Brain pericyte (primary cell): ENCODE results near the gene COPG1.

Experiments used
- DNase-seq: peaks from one replicate; pipeline ENCODE4 v3.0.0-alpha.2; 2012; ENCODE audit warnings: low read depth, low spot score

COPG1 gene

GRCh38 chr3:129280183-129280582, 30.8 kb downstream of the COPG1 start:
- DNase-seq: no peak

DNA sequence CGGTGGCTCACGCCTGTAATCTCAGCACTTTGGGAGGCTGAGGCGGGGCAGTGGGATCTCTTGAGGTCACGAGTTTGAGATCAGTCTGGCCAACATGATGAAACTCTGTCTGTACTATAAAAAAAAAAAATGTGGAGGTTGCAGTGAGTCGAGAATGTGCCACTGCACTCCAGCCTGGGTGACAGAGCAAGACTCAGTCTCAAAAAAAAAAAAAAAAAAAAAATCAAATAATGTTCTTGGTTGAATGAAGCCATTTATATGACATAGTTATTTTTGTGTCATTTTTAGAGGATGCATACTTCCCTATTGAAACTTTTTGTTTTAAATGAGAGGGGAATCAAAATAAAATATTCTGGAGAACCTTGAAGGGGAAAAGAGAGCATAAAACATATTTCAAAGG, 32.3 kb downstream of the COPG1 start:
- DNase-seq: no peak

DNA sequence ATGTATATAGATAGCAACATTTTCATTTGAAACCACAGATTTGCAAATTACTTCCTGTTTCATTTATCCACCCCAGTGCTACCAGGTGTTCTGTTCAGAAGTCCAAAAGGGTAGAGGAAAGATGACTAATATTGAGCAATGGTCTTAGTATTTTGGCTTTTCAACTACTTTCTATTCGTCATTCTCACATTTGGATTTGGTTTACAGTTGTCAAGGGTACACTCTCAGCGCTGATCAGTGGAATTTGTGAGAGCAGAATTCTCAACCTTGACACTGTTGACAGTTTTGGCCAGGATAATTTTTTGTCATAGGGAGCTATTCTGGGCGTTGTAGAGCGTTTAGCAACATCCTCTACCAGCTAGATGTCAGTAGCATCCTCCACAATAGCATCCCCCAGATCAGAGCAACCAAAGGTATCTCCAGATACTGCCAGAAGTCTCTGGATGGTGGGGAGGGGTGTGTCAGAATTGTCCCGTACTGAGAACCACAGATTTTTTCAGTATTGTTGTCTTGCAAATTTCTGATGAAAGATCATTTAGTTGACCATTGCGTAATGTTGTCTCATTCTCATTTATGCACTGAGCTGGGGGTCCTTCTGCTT, 33.4 kb downstream of the COPG1 start:
- DNase-seq: no peak

DNA sequence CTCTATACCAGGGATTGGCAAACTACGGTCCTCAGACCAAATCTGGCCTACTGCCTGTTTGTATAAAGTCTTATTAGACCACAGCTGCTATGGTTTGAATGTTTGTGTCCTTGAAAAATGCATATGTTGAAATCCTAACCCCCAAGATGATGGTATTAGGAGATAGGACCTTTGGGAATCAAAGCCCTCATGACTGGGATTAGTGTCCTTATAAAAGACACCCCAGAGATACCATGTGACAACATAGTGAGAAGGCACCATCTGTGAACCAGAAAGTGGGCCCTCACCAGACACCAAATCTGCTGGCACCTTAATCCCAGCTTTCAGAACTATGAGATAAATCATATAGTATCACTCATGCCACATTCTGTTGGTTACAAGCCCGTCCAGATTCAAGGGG, 36.7 kb downstream of the COPG1 start:
- DNase-seq: no peak

GRCh38 chr3:129288446-129288845, 39.0 kb downstream of the COPG1 start:
- no peak for DNase-seq

DNA sequence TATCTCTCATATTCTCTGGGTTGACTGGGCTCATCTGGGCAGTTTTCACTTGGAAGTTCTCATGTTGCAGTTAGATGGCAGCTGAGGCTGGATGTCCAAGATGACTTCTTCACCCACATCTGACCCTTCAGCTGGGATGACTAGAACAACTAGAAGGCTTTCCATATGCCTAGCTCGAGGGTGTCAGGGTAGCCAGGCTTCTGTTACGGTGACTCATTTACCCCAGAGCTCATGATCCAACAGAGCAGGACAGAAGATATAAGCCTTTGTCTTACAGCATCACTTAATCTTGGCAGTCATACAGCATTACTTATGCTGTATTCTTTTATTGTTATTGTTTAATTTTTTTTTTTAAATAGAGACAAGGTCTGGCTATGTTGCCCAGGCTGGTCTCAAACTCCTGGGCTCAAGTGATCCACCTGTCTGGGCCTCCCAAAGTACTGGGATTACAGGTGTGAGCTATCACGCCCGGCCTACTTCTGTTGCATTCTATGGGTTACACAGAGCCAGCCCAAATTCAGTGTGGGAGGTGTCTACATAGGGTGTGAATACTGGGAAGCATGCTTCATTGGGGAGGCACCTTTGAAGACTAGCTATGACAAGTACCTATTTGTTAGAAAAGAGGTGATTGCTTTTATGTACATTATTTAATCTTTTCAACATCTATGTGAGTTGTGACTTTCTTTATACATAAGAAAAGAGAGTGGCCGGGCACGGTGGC, 40.0 kb downstream of the COPG1 start:
- no peak for DNase-seq

GRCh38 chr3:129291236-129291886, 42.0 kb downstream of the COPG1 start:
- DNase-seq: no peak

- no peak for DNase-seq
Observed at GRCh38 chr3:129295286-129295685, 45.9 kb downstream of the COPG1 start.

- DNase-seq: no peak
Observed at GRCh38 chr3:129304146-129304961, 54.9 kb downstream of the COPG1 start.

DNA sequence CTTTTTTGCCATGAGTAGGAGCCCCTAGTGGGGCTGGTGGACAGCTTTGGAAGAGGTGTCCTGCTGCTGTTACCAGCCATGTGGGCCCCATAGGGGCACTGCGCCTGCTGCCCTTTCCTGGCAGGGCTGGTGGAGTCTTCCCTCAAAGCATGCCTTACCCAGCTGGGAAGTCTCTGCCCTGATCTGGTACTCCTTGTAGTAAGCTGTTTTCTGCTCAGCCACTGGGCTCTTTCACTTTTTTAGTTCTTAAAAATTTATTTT, 55.5 kb downstream of the COPG1 start:
- DNase-seq: no peak

- DNase-seq: no peak
Observed at GRCh38 chr3:129305592-129306091, 56.2 kb downstream of the COPG1 start.

- no peak for DNase-seq
Observed at GRCh38 chr3:129308636-129309035, 59.2 kb downstream of the COPG1 start.

- no peak for DNase-seq
Observed at GRCh38 chr3:129310111-129311011, 61.0 kb downstream of the COPG1 start.

- no peak for DNase-seq
Observed at GRCh38 chr3:129311054-129311902, 61.9 kb downstream of the COPG1 start.

GRCh38 chr3:129312021-129312639, 62.7 kb downstream of the COPG1 start:
- no peak for DNase-seq

DNA sequence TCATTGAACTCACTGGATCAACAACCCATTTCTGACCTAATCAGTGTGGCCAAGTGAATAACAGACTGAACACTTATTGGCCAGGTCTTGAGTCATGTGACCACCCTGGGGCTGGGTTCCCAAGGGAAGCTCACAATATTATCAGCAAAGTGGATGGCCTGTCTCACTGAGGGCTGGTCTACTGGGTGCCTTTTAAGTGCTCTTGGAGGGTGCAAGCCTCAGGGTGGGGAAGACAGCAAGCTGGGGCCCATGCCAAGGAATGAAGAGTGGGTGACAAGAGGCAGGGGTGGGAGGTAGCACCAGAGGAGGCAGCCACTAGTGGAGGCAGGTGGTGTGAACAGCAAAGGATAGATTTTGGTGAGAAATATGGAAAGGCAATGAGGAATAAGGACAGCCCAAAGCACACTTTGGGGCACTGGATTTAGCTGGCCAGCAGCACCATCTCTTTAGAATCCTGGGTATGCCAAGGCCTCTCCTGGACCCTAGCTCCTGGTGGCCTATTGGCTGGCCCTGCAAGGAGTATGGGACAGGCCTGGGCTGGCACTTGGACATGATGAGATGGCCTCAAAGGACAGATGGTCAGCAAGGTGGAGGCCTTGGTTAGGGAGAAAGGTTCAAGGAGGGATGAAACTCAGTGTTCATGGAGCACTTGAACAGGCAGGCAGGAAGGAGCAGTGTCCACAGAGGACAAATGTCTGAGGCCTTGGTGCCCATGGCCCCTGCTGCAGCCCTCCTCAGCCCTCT, 63.4 kb downstream of the COPG1 start:
- DNase-seq: no peak

- no peak for DNase-seq
Observed at GRCh38 chr3:129313415-129313664, 63.9 kb downstream of the COPG1 start.

DNA sequence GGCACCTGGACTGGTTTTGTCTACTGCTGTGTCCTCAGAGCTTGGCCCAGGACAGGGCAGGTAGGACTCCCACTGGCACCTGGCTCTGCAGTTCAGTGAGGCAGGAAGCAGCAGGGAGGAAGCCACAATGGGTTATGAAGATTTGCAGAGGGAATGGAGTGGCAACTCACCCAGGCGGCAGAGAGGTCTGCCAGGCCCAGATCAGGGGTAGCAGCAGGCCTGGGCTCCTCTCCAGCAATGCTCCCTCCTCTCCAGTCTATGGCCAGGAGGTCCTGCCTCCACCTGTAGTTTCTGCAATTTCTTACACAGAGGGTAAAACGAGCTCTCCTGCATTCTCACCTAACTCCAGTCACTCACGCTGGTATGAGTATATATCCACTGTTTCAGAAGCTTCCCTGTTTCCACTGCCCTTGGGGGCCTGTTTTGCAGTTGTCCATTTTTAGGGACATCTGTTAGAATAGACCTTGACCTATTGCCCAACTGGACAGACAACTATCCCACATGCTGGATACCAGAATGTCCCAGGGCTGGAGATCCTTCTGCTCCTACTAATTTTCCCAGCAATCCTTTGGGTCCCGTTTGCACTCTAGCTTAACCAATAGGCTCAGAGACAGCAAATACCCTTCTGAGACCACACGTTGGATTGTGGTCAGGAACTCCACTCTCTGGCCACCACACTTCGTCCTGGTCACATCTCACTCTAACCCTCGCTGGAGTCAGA, 64.4 kb downstream of the COPG1 start:
- DNase-seq: no peak
